ENCODE measurements around the gene RGS1.
A peak's percentile ranks its signal among the peaks of the same experiment; 100 is the strongest.

The RGS1 gene

DNA sequence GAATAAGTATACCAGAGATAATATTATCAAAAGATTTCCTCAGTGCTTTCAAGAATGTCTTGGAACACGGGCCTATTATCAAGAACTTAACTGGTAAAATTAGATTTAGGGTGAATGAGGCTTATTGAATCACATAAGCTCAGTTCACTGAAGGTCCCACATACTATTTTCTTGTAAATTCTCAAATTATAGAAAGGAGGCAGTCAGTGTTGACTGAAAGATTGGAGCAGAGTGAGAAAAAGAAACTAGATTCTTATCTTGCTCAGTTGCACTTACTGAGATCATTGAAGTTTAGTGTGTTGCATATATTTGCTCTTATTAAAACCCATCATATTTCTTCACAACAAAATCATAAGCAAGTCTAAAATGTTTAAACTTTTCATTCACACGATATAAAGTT is 3.9 kb upstream of the RGS1 start:
- no peak overlapping the region for H2AFZ ChIP-seq (ENCODE audit: low read length)
- DNase-seq: no peak

DNA sequence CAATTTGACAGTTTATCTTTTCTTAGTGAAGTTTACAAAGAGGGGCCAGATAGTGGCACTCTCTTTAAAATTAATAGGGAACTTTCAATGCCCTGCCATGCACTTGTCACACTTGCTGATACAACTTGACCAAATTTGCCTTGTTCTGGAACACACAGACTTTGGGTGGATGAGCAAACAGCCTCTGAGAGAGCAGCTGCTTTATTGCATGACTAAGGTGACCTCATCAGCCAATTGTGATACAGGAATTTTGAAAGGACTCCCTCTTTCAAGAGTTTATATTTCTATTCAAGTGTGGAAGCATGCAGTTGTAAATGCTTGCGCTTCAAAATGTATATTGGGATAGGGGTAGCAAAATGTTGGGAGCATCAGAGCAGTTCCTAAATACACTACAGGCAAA is 2.1 kb upstream of the RGS1 start:
- no peak overlapping the region for H3K4me2 ChIP-seq (ENCODE audit: low read depth, low read length)
- no peak overlapping the region for H2AFZ ChIP-seq (ENCODE audit: low read length)

More for the DNA sequence above, 3.9 kb upstream of the RGS1 start:
- TF ChIP-seq, protein P1, sequence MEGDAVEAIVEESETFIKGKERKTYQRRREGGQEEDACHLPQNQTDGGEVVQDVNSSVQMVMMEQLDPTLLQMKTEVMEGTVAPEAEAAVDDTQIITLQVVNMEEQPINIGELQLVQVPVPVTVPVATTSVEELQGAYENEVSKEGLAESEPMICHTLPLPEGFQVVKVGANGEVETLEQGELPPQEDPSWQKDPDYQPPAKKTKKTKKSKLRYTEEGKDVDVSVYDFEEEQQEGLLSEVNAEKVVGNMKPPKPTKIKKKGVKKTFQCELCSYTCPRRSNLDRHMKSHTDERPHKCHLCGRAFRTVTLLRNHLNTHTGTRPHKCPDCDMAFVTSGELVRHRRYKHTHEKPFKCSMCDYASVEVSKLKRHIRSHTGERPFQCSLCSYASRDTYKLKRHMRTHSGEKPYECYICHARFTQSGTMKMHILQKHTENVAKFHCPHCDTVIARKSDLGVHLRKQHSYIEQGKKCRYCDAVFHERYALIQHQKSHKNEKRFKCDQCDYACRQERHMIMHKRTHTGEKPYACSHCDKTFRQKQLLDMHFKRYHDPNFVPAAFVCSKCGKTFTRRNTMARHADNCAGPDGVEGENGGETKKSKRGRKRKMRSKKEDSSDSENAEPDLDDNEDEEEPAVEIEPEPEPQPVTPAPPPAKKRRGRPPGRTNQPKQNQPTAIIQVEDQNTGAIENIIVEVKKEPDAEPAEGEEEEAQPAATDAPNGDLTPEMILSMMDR (IDR thresholded peaks at IDR 0.05; ENCODE audit: low read length): no peak
- TF ChIP-seq EZH2 (optimal IDR thresholded peaks at IDR 0.05; ENCODE audit: low read depth, low read length) (no peak), EZH2phosphoT487 (IDR thresholded peaks at IDR 0.05; ENCODE audit: low read length) (no peak)
- Histone ChIP-seq H3F3A (ENCODE audit: insufficient read depth, low read length) (peaks cover 13% of the 10 kb centered on the region), H3K4me2 (ENCODE audit: low read depth, low read length) (peak overlapping the region; percentile 3; the same call in 1 of the 2 replicates), H3K4me1 (ENCODE audit: low read length) (peaks cover 32% of the 10 kb centered on the region), H3K9me2 (replicated peaks; ENCODE audit: insufficient read depth, low read length) (no peaks in the 10 kb centered on the region), H3K79me2 (ENCODE audit: low read length) (peaks cover 11% of the 10 kb centered on the region), H3K27me3 (replicated peaks; ENCODE audit: insufficient read depth, low read length) (no peaks in the 10 kb centered on the region), H3K9me3 (replicated peaks; ENCODE audit: insufficient read depth, low read length) (no peaks in the 10 kb centered on the region), H3K4me3 (ENCODE audit: low read length) (no peak overlapping the region), H3K9ac (ENCODE audit: low read length) (no peak overlapping the region), H3K27ac (ENCODE audit: low read length) (no peak overlapping the region), H4K20me1 (ENCODE audit: insufficient read depth, low read length) (no peaks in the 10 kb centered on the region), H3K36me3 (replicated peaks; ENCODE audit: insufficient read depth, low read length) (no peaks in the 10 kb centered on the region; the same call in 1 of the 2 replicates)

DNA sequence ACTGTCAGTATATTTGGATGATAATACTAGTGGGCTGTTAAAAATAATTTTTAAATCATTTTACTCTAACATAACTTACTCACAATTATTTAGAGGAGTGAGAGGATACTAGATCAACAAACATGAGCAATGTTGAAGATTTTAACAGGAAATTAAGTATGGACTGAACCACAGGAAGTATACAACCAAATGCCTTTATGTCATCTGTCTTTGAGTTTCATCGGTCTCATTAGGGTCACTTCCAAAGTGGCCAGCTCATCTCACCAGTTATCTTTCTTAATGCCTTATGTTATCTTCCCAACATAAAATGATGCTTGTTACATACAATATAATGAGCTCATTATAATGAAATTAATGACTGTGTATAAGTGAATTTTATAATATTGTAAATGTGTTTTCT is 1.5 kb upstream of the RGS1 start:
- peaks cover 32% of the 10 kb centered on the region for H3K4me1 ChIP-seq (ENCODE audit: low read length)
- H3K27ac ChIP-seq (ENCODE audit: low read length): no peak overlapping the region
- H3K27me3 ChIP-seq (replicated peaks; ENCODE audit: insufficient read depth, low read length): no peaks in the 10 kb centered on the region
- no peaks in the 10 kb centered on the region for H3K9me2 ChIP-seq (replicated peaks; ENCODE audit: insufficient read depth, low read length)
- H3K4me3 ChIP-seq (ENCODE audit: low read length): no peak overlapping the region
- no peak overlapping the region for H3K9ac ChIP-seq (ENCODE audit: low read length)
- no peaks in the 10 kb centered on the region for H4K20me1 ChIP-seq (ENCODE audit: insufficient read depth, low read length)
- H3K9me3 ChIP-seq (replicated peaks; ENCODE audit: insufficient read depth, low read length): no peaks in the 10 kb centered on the region
- no peak overlapping the region for H3K4me2 ChIP-seq (ENCODE audit: low read depth, low read length)
- H2AFZ ChIP-seq (ENCODE audit: low read length): no peak overlapping the region
- DNase-seq: no peak
- TF ChIP-seq, protein P1 (IDR thresholded peaks at IDR 0.05; ENCODE audit: low read length): no peak
- H3K36me3 ChIP-seq (replicated peaks; ENCODE audit: insufficient read depth, low read length): no peaks in the 10 kb centered on the region; the same call in 1 of the 2 replicates
- peaks cover 35% of the 10 kb centered on the region for H3K79me2 ChIP-seq (ENCODE audit: low read length)
- H3F3A ChIP-seq (ENCODE audit: insufficient read depth, low read length): peaks cover 37% of the 10 kb centered on the region

More for the DNA sequence above, 2.1 kb upstream of the RGS1 start:
- Histone ChIP-seq H3K9me2 (replicated peaks; ENCODE audit: insufficient read depth, low read length) (no peaks in the 10 kb centered on the region), H3K79me2 (ENCODE audit: low read length) (peaks cover 29% of the 10 kb centered on the region), H3K36me3 (replicated peaks; ENCODE audit: insufficient read depth, low read length) (no peaks in the 10 kb centered on the region; the same call in 1 of the 2 replicates), H3F3A (ENCODE audit: insufficient read depth, low read length) (peaks cover 32% of the 10 kb centered on the region), H3K4me3 (ENCODE audit: low read length) (no peak overlapping the region), H3K9me3 (replicated peaks; ENCODE audit: insufficient read depth, low read length) (no peaks in the 10 kb centered on the region), H3K27me3 (replicated peaks; ENCODE audit: insufficient read depth, low read length) (no peaks in the 10 kb centered on the region), H4K20me1 (ENCODE audit: insufficient read depth, low read length) (no peaks in the 10 kb centered on the region), H3K27ac (ENCODE audit: low read length) (no peak overlapping the region), H3K9ac (ENCODE audit: low read length) (no peak overlapping the region), H3K4me1 (ENCODE audit: low read length) (peaks cover 32% of the 10 kb centered on the region)
- no peak for DNase-seq
- no peak for TF ChIP-seq EZH2 (optimal IDR thresholded peaks at IDR 0.05; ENCODE audit: low read depth, low read length)
- no peak for TF ChIP-seq EZH2phosphoT487 (IDR thresholded peaks at IDR 0.05; ENCODE audit: low read length)
- TF ChIP-seq, protein P1 (IDR thresholded peaks at IDR 0.05; ENCODE audit: low read length): no peak
